GM21786 (cell line): ENCODE measurements around the gene PGBD2.
"Not testable (repeated sequence)": the region's sequence is repeated elsewhere in the genome, so short reads cannot be mapped to it uniquely, and the experiment has no call there.

Experiments
- ATAC-seq: cut with Tn5 transposase; IDR thresholded peaks from one replicate; pipeline ENCODE4 v1.9.1; 2021; ENCODE audit not compliant: unreplicated experiment

PGBD2 gene, protein sequence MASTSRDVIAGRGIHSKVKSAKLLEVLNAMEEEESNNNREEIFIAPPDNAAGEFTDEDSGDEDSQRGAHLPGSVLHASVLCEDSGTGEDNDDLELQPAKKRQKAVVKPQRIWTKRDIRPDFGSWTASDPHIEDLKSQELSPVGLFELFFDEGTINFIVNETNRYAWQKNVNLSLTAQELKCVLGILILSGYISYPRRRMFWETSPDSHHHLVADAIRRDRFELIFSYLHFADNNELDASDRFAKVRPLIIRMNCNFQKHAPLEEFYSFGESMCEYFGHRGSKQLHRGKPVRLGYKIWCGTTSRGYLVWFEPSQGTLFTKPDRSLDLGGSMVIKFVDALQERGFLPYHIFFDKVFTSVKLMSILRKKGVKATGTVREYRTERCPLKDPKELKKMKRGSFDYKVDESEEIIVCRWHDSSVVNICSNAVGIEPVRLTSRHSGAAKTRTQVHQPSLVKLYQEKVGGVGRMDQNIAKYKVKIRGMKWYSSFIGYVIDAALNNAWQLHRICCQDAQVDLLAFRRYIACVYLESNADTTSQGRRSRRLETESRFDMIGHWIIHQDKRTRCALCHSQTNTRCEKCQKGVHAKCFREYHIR

GRCh38 chr1:248906009-248906752 lies at the start of gene PGBD2:
PGBD2 (plus strand) TSS chr1:248906235; CDS start chr1:248913863, 7,628 bp downstream.
- peak; percentile 90 for ATAC-seq

DNA sequence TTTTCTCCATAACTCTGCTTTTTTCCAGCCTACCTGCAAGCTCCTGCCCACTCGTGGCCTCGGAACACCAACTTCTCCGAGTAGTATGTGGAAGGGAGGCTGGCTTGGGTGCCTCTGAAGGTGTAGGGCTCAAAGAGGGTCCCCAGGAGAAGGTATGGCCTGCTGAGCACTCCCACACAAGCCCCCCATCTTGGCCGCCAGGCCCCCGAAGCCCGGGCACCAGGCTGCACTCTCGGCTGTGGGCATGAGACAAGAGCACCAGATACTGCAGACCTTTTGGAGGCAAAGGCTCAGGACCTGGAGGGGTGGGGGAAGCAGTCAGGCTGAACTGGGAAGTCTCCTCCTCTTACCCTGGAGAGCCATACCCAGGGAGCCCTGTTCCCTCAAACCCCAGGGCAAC lies 48.8 kb upstream of the PGBD2 start:
- no peak for ATAC-seq

GRCh38 chr1:248857749-248858095 lies 48.3 kb upstream of the PGBD2 start:
- ATAC-seq = no peak

DNA sequence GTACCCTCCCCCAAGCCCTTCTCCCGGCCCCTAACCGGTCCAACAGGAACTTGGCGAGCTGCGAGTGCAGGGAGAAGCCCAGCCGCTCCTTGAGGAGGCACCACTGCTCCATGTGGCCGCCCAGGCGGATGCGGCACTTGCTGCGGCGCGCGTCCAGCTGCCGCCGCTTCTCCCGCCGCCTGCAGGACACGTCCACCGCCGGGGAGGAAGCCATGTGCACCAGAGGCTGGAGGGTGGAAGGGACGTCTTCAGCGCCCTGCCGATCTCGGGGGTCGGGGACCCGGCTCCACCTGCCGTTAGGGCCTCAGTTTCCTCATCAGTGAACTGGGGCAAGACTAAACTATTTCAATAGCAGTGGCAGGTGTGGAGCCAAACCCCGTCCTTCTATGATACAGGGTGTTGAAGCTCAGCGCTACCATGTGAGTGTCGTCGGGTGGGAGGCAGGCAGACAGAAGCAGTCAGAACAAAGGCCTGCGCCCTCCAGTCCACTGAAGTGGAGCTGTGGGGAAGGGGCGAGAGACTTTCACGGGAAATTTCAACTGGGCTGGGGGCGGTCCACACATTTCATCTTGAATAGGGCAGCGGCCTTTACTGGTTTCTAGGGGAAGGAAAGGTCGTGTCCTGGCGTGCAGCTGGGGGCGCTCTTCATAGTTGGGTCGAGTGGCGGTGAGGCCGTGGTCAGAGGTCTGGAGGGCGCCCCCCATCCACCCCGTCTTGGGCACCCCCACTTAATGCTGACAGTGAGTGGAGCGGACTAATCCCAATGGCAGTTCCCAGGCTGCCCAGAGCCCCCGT lies 47.7 kb upstream of the PGBD2 start:
- ATAC-seq = peak; percentile 31

DNA sequence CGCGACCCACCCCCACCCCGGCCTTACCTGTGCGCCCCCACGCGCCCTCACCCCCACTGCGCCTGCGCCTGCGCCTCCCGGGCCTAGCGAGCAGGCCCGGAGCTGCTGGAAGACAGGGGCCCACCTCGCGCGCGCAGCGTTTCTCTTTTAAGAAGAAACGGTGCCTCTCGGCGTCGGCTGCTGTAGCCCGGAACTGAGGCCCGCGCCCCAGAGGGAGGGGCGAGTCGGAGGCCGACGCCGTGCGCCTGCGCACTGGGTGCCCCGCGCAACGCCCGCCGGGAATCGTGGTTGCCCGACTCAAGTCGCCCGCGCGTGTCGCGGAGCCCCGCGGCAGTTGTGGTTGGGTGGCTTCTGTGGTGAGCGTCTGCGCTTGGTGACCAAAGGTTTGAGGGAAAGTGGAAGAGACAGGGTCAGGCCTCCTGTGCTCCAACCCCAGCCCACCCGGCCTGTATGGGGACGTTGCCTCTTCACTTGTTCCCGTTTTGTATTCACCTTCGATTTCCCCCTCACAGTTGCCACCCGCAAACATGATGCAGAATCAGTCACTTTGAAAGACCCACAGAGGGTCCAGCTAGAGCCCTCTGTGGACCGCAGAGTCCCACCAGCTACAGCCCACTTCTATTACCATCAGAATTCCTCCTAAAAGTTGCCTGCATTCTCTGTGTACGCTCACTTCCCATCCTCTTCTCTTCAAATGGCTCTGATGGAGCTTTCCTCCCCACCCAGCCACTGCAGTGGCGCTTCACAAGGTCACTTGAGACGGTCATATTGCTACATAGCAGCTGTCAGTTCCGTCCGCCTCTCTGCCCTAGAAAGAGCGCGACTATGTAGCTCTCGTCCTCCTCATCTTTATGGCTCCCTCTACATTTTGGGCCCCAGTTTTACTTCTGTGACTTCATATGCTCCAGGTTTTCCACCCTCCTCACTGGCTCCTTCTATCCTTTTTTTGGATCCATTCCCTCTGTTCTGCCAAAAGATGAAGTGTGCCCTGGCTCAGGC lies 46.8 kb upstream of the PGBD2 start, which contains the start of gene ZNF692:
TSS of gene ZNF692 (minus strand) at position 195 of the 999 bp plus-strand sequence. CDS start 776 bp downstream, outside the sequence.
- peak; percentile 71 for ATAC-seq

DNA sequence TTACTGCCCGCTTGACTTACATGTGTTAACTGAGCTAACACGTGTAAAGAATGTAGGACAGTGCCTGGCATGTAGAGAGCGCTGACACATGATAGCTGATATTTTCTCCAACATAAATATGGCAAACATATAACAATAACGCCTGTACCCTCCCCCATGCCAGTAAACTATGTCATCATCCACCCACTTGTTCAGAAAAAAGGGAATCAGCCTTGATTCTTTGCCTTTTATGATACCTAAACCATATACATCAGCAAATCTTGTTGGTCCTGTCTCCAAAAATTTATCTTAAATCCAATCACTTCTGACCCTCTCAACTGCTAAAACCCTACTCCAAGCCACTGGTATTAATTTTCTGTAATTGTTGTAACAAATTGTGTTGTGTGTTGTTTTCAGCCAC lies 46.0 kb upstream of the PGBD2 start:
- no peak for ATAC-seq

GRCh38 chr1:248861616-248862015 lies 44.4 kb upstream of the PGBD2 start:
- no peak for ATAC-seq

GRCh38 chr1:248862695-248862997 lies 43.4 kb upstream of the PGBD2 start:
- peak; percentile 13 for ATAC-seq

GRCh38 chr1:248862998-248863881 lies 42.8 kb upstream of the PGBD2 start:
- ATAC-seq = peak; percentile 68

DNA sequence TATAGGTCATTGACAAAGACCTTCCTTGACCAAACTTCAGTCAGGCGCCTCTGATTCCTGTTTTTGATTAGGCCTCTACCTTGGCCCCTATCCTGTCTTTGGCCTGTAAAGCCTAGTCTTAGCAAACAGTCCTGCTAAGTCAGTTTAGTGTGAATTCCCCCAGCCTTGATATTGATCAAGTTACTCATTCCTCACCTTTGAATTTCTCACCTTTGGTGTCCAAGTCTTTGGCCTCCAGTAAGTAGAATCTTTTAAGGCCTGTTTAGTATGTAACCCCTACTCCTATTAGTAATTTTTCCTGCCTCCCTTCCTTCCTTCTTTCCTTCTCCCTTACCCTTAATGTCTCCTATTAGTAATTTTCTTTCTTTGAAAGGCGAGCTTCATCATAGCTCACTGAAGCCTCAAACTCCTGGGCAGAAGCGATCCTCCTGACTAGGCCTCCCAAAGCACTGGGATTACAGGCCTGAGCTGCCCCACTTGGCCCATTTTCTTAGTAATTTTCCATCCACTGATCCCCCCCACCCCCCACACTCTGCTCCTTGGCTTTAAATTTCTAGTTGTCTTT lies 34.1 kb upstream of the PGBD2 start:
- no peak for ATAC-seq

- ATAC-seq = peak; percentile 39
These were observed 33.2 kb upstream of the PGBD2 start for GRCh38 chr1:248872752-248873408.

GRCh38 chr1:248873409-248873992 lies 32.5 kb upstream of the PGBD2 start:
- ATAC-seq = peak; percentile 83

DNA sequence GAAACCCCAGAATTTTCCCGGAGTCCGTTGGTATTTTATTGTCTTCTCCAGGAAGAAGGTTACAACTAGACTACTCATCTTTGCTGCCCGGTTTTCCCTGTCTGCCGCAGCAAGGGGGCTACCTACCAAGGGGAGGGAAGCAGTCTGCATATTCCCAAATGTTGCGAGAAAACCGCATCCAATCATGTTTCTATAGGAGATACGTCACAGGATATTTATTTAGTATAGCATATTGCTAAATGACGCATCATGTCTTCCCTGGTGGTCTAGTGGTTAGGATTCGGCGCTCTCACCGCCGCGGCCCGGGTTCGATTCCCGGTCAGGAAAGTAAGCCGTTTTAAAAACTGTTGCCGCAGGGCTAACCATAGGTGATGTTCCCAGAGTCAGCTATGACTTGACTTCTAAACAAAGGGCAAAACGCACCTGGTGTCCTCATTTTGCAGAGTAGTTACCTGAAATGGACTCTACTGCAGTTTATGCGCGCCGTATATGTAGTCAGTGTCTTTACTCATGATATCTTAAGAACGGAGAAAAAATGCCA lies 32.0 kb upstream of the PGBD2 start:
- ATAC-seq = peak; percentile 57

DNA sequence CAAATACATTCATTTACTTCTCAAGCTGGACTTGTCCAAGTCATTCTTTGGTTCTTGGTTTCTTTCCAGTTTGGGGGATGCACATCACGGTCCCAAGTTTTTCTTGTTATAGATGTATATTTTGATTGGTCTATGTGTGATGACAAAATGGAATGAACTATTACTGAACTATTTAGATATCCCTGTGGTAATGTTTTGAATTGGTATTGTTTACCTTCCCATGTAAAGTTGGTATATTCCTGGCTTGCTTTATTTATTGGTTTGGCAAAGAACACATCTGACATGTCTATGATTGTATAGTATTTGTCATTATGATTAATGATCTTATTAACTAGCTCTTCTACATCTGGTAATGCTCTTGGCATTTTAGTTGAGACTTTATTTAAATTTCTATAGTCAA lies 24.8 kb upstream of the PGBD2 start:
- no peak for ATAC-seq

DNA sequence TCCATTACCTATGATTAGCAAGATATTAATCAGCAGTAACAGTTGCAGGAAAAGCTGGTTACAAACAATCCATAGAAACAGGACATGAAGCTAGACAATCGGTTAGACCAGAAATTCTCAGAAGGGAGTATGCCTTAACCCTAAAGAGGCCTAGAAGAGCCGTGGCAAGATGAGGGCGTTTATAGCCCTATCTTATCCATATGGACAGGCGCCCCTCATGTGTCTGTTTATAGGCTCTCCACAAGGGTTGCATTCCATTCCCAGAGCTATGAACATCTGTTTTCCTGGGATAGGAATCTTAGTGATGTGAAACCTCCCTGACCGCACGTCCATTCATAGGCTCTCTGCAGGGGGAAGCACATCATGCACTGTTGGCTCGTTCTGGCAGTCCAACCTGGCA lies 23.6 kb upstream of the PGBD2 start:
- ATAC-seq = not testable (repeated sequence)

DNA sequence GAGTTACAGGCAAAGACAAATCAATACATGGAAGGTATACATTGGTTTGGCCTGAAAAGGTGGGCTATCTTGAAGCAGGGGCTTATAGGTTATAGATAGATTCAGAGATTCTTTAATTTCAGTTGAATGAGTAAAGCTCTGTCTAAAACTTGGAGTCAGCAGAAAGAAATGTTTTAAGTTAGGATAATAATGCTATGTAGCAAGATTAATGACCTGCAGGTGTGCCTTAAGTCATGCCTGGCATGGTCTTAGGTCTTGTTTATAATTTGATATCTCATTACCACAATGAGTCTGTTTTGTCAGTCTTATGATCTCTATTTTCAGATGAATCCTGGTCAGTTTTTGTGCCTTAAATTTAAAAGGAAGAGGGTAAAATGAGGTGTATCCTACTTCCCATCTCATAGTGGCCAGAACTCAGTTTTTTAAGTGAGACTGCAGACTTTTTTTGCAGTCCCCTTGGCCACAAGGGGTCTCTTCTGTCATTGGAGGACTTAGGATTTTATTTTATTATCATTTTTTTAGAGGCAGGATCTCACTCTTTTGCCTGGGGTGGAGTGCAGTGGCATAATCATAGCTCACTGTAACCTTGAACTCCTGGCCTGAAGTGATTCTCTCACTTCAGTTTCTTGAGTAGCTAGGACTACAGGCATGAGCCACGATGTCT lies 21.3 kb upstream of the PGBD2 start:
- no peak for ATAC-seq

- no peak for ATAC-seq
These were observed 20.4 kb upstream of the PGBD2 start for GRCh38 chr1:248885646-248886045.
